Liver (tissue), 9 donors: ENCODE measurements around the gene PIGM. TPM values are rescaled to one million over a fixed set of nuclear protein-coding genes. Genes with fewer than 3 reads are reported as not detected.

Source experiments
- DNase-seq: peaks from one replicate; pipeline ENCODE4 v3.0.0-alpha.2; 2017; ENCODE audit warnings: low spot score
- H3K27ac ChIP-seq, 2 donors: one replicate each; pipeline ENCODE4 v1.7.0; 2013; ENCODE audit warnings: inconsistent platforms in 2 of 2, low read length in 2 of 2, control low read depth in 1 of 2, low read depth in 1 of 2, mild to moderate bottlenecking in 1 of 2
- H3K27me3 ChIP-seq, 4 donors: one replicate each; pipeline versions ENCODE4 v1.6.1 to v1.7.0; 2013; ENCODE audit warnings: low read length in 3 of 4, inconsistent platforms in 1 of 4, mild to moderate bottlenecking in 1 of 4, moderate library complexity in 1 of 4; ENCODE audit not compliant: control insufficient read depth in 4 of 4, insufficient read depth in 4 of 4
- H3K36me3 ChIP-seq, 4 donors: one replicate each; pipeline versions ENCODE4 v1.6.1 to v1.7.0; 2013; ENCODE audit warnings: low read length in 3 of 4, mild to moderate bottlenecking in 3 of 4, low read depth in 1 of 4, moderate library complexity in 1 of 4; ENCODE audit not compliant: control insufficient read depth in 4 of 4, insufficient read depth in 3 of 4
- H3K4me1 ChIP-seq, 4 donors: one replicate each; pipeline versions ENCODE4 v1.6.1 to v1.7.0; 2013; ENCODE audit warnings: low read length in 3 of 4, mild to moderate bottlenecking in 3 of 4, moderate library complexity in 1 of 4; ENCODE audit not compliant: control insufficient read depth in 4 of 4, insufficient read depth in 4 of 4
- H3K4me3 ChIP-seq, 3 donors: one replicate each; pipeline versions ENCODE4 v1.6.1 to v1.7.0; 2013; ENCODE audit warnings: low read length in 3 of 3, control low read depth in 1 of 3, low read depth in 1 of 3, mild to moderate bottlenecking in 1 of 3
- H3K9ac ChIP-seq, 2 donors: one replicate each; pipeline ENCODE4 v1.7.0; 2013; ENCODE audit warnings: low read length in 2 of 2, mild to moderate bottlenecking in 2 of 2, moderate library complexity in 2 of 2, control low read depth in 1 of 2, low read depth in 1 of 2
- H3K9me3 ChIP-seq, 4 donors: one replicate each; pipeline versions ENCODE4 v1.6.1 to v1.7.0; 2013; ENCODE audit warnings: low read length in 3 of 4; ENCODE audit not compliant: control insufficient read depth in 4 of 4
- EGR1 ChIP-seq, 2 donors: IDR thresholded peaks; 2 replicates each; pipeline ENCODE4 v1.6.1; 2016 to 2018; ENCODE audit warnings: antibody characterized with exemption in 2 of 2, low read depth in 2 of 2
- FOXA1 ChIP-seq: IDR thresholded peaks from 2 replicates; pipeline ENCODE4 v1.6.1; 2016; ENCODE audit warnings: antibody characterized with exemption
- FOXA2 ChIP-seq: IDR thresholded peaks from 2 replicates; pipeline ENCODE4 v1.6.1; 2016; ENCODE audit warnings: antibody characterized with exemption
- GABPA ChIP-seq, 2 donors: IDR thresholded peaks in 1 of 2; conservative IDR thresholded peaks in 1 of 2; 2 replicates each; pipeline ENCODE4 v1.6.1; 2016; ENCODE audit warnings: antibody characterized with exemption in 2 of 2, mild to moderate bottlenecking in 1 of 2, moderate library complexity in 1 of 2
- HNF4A ChIP-seq, 2 donors: conservative IDR thresholded peaks; 2 replicates each; pipeline ENCODE4 v1.6.1; 2016; ENCODE audit warnings: antibody characterized with exemption in 2 of 2, mild to moderate bottlenecking in 2 of 2
- HNF4G ChIP-seq: IDR thresholded peaks from 2 replicates; pipeline ENCODE4 v1.6.1; 2016; ENCODE audit warnings: antibody characterized with exemption
- JUND ChIP-seq, 2 donors: IDR thresholded peaks; 2 replicates each; pipeline ENCODE4 v1.6.1; 2016; ENCODE audit warnings: antibody characterized with exemption in 2 of 2
- MAX ChIP-seq: IDR thresholded peaks from 2 replicates; pipeline ENCODE4 v1.6.1; 2016; ENCODE audit warnings: antibody characterized with exemption
- NR2F2 ChIP-seq: IDR thresholded peaks from 2 replicates; pipeline ENCODE4 v1.6.1; 2016; ENCODE audit warnings: antibody characterized with exemption
- RAD21 ChIP-seq, 2 donors: IDR thresholded peaks; 2 replicates each; pipeline ENCODE4 v1.6.1; 2016; ENCODE audit warnings: antibody characterized with exemption in 2 of 2, mild to moderate bottlenecking in 2 of 2
- RXRA ChIP-seq, 2 donors: IDR thresholded peaks; 2 replicates each; pipeline ENCODE4 v1.6.1; 2017 to 2018; ENCODE audit warnings: antibody characterized with exemption in 2 of 2, mild to moderate bottlenecking in 1 of 2
- SP1 ChIP-seq: IDR thresholded peaks from 2 replicates; pipeline ENCODE4 v1.6.1; 2018; ENCODE audit warnings: antibody characterized with exemption, mild to moderate bottlenecking
- TAF1 ChIP-seq: conservative IDR thresholded peaks from 2 replicates; pipeline ENCODE4 v1.6.1; 2016; ENCODE audit warnings: antibody characterized with exemption, mild to moderate bottlenecking
- YY1 ChIP-seq: IDR thresholded peaks from 2 replicates; pipeline ENCODE4 v1.6.1; 2016; ENCODE audit warnings: antibody characterized with exemption, mild to moderate bottlenecking
- WGBS: extraction: QIAGEN DNeasy Blood & Tissue Kit; methylation state at CpG from one replicate; pipeline ENCODE4 v1.1.7; 2013; 5-methylcytosine and 5-hydroxymethylcytosine counted together
- polyA plus RNA-seq, 2 donors: library from polyadenylated mRNA; stranded (reverse) in 1 of 2; unstranded in 1 of 2; fragments of 200-250 nt in 1 of 2; fragments of >200 nt in 1 of 2; fragmentation: Nextera tagmentation in 1 of 2; extraction: Ambion mirVana in 1 of 2; gene quantifications; one replicate each; pipeline versions ENCODE4 v1.2.1 to v1.2.3, GENCODE V29; 2013 to 2015
- total RNA-seq, 2 donors: library from RNA; depleted of rRNA; stranded (reverse); fragments of >200 nt; gene quantifications; one replicate each; pipeline ENCODE4 v1.2.3, GENCODE V29; 2014
- TF ChIP-seq, protein P1 (sequence below): IDR thresholded peaks from 2 replicates; pipeline ENCODE4 v1.6.1; 2016; ENCODE audit warnings: antibody characterized with exemption
- TF ChIP-seq, protein P2 (sequence below): IDR thresholded peaks from 2 replicates; pipeline ENCODE4 v1.6.1; 2016; ENCODE audit warnings: antibody characterized with exemption, mild to moderate bottlenecking
- TF ChIP-seq, protein P3 (sequence below): IDR thresholded peaks from 2 replicates; pipeline ENCODE4 v1.6.1; 2016; ENCODE audit warnings: antibody characterized with exemption
- TF ChIP-seq, protein P4 (sequence below): fragments of 150-350 bp; IDR thresholded peaks from 2 replicates; pipeline ENCODE4 v1.5.1; 2017; ENCODE audit warnings: improper control_type of control experiment, low read depth, low read length; ENCODE audit not compliant: missing input control
- donor health status: healthy.
- donor health status: healthy.
- donor health status: healthy.
- donor health status: healthy.
- donor health status: healthy.

The PIGM gene
- total and polyA plus RNA-seq, 4 donors = 2.9 to 4.2 (median 3.6) TPM

DNA sequence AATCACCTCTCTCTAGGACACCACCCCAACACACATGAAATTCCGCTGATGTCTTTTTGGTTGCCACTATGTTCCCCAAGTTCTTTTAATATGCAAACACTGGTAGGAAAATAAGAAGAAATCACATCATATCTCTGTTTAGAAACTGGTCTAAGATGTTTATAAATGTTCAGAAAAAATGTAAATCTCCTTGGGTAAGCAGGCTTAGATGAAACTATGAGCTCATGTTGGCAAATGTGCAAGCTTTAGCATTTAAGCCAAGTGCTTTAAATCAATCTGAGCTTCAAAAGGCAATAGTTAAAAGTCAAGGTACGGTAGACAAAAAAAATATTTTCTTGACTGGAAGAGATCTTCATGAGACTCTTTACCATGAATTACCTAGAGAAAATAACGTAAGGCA is 52.5 kb downstream of the PIGM start:
- Histone ChIP-seq H3K4me1 (no peaks in the 10 kb centered on the region), H3K27me3 (no peaks in the 10 kb centered on the region), H3K27ac (no peak overlapping the region), H3K4me3 (no peak overlapping the region), H3K9ac (no peak overlapping the region), H3K9me3 (no peaks in the 10 kb centered on the region), H3K36me3 (no peaks in the 10 kb centered on the region)
- WGBS = 77% methylated on average over 3 of the region's 3 CpGs
- TF ChIP-seq FOXA1 (no peak), RXRA (IDR thresholded peaks at IDR 0.05) (no peak), NR2F2 (no peak), HNF4A (conservative IDR thresholded peaks at IDR 0.05) (no peak), YY1 (no peak), JUND (IDR thresholded peaks at IDR 0.05) (no peak), SP1 (no peak), FOXA2 (no peak), GABPA (IDR thresholded peaks at IDR 0.05 in 1 of 2, conservative IDR thresholded peaks at IDR 0.05 in 1 of 2) (no peak), RAD21 (IDR thresholded peaks at IDR 0.05) (no peak), HNF4G (no peak), TAF1 (no peak), MAX (no peak), EGR1 (IDR thresholded peaks at IDR 0.05; ENCODE audit: low read depth in 2 of 2) (no peak)
- TF ChIP-seq, protein P1, sequence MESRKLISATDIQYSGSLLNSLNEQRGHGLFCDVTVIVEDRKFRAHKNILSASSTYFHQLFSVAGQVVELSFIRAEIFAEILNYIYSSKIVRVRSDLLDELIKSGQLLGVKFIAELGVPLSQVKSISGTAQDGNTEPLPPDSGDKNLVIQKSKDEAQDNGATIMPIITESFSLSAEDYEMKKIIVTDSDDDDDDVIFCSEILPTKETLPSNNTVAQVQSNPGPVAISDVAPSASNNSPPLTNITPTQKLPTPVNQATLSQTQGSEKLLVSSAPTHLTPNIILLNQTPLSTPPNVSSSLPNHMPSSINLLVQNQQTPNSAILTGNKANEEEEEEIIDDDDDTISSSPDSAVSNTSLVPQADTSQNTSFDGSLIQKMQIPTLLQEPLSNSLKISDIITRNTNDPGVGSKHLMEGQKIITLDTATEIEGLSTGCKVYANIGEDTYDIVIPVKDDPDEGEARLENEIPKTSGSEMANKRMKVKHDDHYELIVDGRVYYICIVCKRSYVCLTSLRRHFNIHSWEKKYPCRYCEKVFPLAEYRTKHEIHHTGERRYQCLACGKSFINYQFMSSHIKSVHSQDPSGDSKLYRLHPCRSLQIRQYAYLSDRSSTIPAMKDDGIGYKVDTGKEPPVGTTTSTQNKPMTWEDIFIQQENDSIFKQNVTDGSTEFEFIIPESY = no peak
- TF ChIP-seq, protein P2, sequence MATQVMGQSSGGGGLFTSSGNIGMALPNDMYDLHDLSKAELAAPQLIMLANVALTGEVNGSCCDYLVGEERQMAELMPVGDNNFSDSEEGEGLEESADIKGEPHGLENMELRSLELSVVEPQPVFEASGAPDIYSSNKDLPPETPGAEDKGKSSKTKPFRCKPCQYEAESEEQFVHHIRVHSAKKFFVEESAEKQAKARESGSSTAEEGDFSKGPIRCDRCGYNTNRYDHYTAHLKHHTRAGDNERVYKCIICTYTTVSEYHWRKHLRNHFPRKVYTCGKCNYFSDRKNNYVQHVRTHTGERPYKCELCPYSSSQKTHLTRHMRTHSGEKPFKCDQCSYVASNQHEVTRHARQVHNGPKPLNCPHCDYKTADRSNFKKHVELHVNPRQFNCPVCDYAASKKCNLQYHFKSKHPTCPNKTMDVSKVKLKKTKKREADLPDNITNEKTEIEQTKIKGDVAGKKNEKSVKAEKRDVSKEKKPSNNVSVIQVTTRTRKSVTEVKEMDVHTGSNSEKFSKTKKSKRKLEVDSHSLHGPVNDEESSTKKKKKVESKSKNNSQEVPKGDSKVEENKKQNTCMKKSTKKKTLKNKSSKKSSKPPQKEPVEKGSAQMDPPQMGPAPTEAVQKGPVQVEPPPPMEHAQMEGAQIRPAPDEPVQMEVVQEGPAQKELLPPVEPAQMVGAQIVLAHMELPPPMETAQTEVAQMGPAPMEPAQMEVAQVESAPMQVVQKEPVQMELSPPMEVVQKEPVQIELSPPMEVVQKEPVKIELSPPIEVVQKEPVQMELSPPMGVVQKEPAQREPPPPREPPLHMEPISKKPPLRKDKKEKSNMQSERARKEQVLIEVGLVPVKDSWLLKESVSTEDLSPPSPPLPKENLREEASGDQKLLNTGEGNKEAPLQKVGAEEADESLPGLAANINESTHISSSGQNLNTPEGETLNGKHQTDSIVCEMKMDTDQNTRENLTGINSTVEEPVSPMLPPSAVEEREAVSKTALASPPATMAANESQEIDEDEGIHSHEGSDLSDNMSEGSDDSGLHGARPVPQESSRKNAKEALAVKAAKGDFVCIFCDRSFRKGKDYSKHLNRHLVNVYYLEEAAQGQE = no peak
- TF ChIP-seq, protein P3, sequence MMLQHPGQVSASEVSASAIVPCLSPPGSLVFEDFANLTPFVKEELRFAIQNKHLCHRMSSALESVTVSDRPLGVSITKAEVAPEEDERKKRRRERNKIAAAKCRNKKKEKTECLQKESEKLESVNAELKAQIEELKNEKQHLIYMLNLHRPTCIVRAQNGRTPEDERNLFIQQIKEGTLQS = no peak
- TF ChIP-seq, protein P4, sequence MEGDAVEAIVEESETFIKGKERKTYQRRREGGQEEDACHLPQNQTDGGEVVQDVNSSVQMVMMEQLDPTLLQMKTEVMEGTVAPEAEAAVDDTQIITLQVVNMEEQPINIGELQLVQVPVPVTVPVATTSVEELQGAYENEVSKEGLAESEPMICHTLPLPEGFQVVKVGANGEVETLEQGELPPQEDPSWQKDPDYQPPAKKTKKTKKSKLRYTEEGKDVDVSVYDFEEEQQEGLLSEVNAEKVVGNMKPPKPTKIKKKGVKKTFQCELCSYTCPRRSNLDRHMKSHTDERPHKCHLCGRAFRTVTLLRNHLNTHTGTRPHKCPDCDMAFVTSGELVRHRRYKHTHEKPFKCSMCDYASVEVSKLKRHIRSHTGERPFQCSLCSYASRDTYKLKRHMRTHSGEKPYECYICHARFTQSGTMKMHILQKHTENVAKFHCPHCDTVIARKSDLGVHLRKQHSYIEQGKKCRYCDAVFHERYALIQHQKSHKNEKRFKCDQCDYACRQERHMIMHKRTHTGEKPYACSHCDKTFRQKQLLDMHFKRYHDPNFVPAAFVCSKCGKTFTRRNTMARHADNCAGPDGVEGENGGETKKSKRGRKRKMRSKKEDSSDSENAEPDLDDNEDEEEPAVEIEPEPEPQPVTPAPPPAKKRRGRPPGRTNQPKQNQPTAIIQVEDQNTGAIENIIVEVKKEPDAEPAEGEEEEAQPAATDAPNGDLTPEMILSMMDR = no peak
- no peak for DNase-seq

- Histone ChIP-seq H3K27ac (no peak overlapping the region), H3K36me3 (no peaks in the 10 kb centered on the region), H3K9me3 (no peaks in the 10 kb centered on the region), H3K4me3 (no peak overlapping the region), H3K9ac (no peak overlapping the region), H3K27me3 (no peaks in the 10 kb centered on the region), H3K4me1 (no peaks in the 10 kb centered on the region)
- no peak for TF ChIP-seq YY1
- DNase-seq = no peak
- WGBS = 89% methylated on average over 2 of the region's 2 CpGs
Observed at GRCh38 chr1:159978107-159978398, 53.7 kb downstream of the PIGM start.
